ENCODE measurements around the gene FFAR4. TPM values are rescaled to one million over a fixed set of nuclear protein-coding genes. Genes with fewer than 3 reads are reported as not detected.

The FFAR4 gene
- total RNA-seq, 1 experiment from 2014 or later = not detected

DNA sequence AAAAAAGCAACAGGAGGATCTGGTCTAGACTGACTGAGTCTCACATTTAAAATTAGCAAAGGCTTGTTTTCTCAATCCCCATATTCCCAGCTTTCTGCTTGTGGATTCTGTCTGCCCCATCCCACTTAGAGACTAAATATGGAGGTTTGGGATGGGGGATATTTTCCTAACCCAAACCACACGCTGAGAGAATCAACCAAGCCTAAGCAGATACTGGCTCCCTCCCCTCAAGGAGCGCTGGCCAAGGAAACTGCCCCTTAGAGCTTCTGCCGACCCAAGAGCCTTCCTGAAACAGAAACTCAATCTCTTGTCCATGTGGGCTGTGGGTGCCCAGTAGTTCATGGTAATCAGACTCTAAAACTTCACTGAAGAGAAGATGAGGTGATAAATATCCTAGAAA lies 3.9 kb downstream of the FFAR4 start:
- H3K4me3 ChIP-seq (ENCODE audit: low read depth, low read length, poor library complexity, severe bottlenecking) = no peak overlapping the region
- H3K27ac ChIP-seq (ENCODE audit: low read depth, low read length, poor library complexity, severe bottlenecking) = no peak overlapping the region
- no peak for DNase-seq (ENCODE audit: low spot score)
- H3K36me3 ChIP-seq (ENCODE audit: insufficient read depth, low read length, poor library complexity, severe bottlenecking) = no peaks in the 10 kb centered on the region
- no peaks in the 10 kb centered on the region for H3K4me1 ChIP-seq (ENCODE audit: insufficient read depth, low read length, poor library complexity, severe bottlenecking)
- H3K27me3 ChIP-seq (replicated peaks; ENCODE audit: insufficient read depth, low read depth, low read length, poor library complexity) = peaks cover 60% of the 10 kb centered on the region
- TF ChIP-seq, protein P1, sequence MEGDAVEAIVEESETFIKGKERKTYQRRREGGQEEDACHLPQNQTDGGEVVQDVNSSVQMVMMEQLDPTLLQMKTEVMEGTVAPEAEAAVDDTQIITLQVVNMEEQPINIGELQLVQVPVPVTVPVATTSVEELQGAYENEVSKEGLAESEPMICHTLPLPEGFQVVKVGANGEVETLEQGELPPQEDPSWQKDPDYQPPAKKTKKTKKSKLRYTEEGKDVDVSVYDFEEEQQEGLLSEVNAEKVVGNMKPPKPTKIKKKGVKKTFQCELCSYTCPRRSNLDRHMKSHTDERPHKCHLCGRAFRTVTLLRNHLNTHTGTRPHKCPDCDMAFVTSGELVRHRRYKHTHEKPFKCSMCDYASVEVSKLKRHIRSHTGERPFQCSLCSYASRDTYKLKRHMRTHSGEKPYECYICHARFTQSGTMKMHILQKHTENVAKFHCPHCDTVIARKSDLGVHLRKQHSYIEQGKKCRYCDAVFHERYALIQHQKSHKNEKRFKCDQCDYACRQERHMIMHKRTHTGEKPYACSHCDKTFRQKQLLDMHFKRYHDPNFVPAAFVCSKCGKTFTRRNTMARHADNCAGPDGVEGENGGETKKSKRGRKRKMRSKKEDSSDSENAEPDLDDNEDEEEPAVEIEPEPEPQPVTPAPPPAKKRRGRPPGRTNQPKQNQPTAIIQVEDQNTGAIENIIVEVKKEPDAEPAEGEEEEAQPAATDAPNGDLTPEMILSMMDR (conservative IDR thresholded peaks at IDR 0.05; ENCODE audit: low read depth, low read length) = no peak
- no peak for TF ChIP-seq EZH2 (IDR thresholded peaks at IDR 0.05; ENCODE audit: borderline replicate concordance, low read depth, low read length, poor library complexity, severe bottlenecking)
- BruUV-seq (replicated peaks) = no TSS peak
- POLR2A ChIA-PET (ENCODE audit: low non-redundant PET) = no interaction called here
- intact Hi-C loops (cut with micrococcal nuclease; ENCODE audit: unreplicated experiment) = no loop called here
- H3K9me3 ChIP-seq (ENCODE audit: low read depth, low read length, poor library complexity, severe bottlenecking) = no peaks in the 10 kb centered on the region
- CTCF ChIA-PET = no interaction called here

DNA sequence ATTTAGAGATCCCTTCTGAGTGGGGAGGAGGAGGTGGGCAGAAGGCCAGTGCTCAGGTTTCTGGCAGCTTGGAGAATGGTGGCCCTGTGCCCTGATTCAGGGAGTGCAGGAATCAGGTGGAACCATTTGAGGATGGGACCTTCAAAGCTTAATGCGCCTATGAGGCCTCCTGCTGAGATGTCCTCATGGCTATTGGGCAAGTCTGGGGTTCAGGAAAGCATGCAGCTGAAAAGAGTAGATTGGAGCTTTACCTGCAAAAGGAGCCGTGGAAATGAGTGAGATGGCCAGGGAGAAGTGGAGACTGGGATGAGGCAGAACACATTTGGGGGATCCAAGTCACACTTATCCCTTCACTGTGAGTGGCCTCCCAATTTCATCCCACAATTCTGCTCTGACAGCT lies 6.1 kb downstream of the FFAR4 start:
- Histone ChIP-seq H3K27me3 (replicated peaks; ENCODE audit: insufficient read depth, low read depth, low read length, poor library complexity) (peaks cover 38% of the 10 kb centered on the region), H3K9me3 (ENCODE audit: low read depth, low read length, poor library complexity, severe bottlenecking) (no peaks in the 10 kb centered on the region), H3K4me3 (ENCODE audit: low read depth, low read length, poor library complexity, severe bottlenecking) (no peak overlapping the region), H3K27ac (ENCODE audit: low read depth, low read length, poor library complexity, severe bottlenecking) (no peak overlapping the region), H3K4me1 (ENCODE audit: insufficient read depth, low read length, poor library complexity, severe bottlenecking) (no peaks in the 10 kb centered on the region), H3K36me3 (ENCODE audit: insufficient read depth, low read length, poor library complexity, severe bottlenecking) (no peaks in the 10 kb centered on the region)
- TF ChIP-seq EZH2 (IDR thresholded peaks at IDR 0.05; ENCODE audit: borderline replicate concordance, low read depth, low read length, poor library complexity, severe bottlenecking) = no peak
- TF ChIP-seq, protein P1 (conservative IDR thresholded peaks at IDR 0.05; ENCODE audit: low read depth, low read length) = no peak
- BruUV-seq (replicated peaks) = no TSS peak
- POLR2A ChIA-PET (ENCODE audit: low non-redundant PET) = no interaction called here
- DNase-seq (ENCODE audit: low spot score) = no peak
- intact Hi-C loops (cut with micrococcal nuclease; ENCODE audit: unreplicated experiment) = no loop called here
- CTCF ChIA-PET = no interaction called here

DNA sequence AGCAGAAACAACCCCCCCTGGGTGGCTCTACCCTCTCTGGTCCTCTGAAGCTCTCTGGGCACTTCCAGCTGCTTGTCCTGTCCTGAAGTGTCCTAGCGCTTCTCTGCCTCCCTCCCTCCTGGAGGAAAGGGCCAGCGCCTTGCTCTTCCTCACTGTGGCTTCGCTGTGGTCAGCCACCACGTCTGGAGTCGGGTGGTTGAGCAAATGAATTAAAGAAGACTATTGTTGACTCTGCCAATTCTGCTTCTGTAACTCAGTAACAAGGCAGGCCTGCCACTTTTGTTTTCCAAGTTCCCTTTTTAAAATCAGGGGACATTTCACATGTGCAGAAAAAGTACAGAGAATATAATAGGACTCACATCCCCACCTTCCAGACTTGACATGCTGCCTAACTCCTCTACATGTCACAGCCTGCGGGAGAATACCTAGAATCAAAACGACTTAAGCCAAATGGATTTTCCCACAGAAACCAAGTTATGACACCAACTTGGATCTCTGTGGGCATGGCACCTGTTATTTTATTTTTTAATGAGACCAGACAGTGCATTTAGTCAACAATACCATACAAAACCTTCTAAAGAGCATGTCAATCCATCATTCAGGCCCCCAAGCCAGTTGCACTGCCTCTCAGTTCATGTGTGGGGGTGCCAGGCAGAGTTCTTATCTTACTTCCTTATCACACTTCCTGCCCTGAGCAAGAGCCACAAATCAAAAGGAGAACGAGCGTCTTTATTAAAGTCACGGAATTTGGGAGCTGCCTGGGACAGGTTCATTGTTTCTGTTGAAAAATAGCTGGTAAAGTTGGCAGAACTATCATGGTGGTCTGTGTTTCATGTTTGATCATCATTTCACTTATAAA lies 6.8 kb downstream of the FFAR4 start:
- Histone ChIP-seq H3K4me1 (ENCODE audit: insufficient read depth, low read length, poor library complexity, severe bottlenecking) (no peaks in the 10 kb centered on the region), H3K9me3 (ENCODE audit: low read depth, low read length, poor library complexity, severe bottlenecking) (no peaks in the 10 kb centered on the region), H3K36me3 (ENCODE audit: insufficient read depth, low read length, poor library complexity, severe bottlenecking) (no peaks in the 10 kb centered on the region), H3K27me3 (replicated peaks; ENCODE audit: insufficient read depth, low read depth, low read length, poor library complexity) (peaks cover 31% of the 10 kb centered on the region), H3K4me3 (ENCODE audit: low read depth, low read length, poor library complexity, severe bottlenecking) (no peak overlapping the region), H3K27ac (ENCODE audit: low read depth, low read length, poor library complexity, severe bottlenecking) (no peak overlapping the region)
- intact Hi-C loops (cut with micrococcal nuclease; ENCODE audit: unreplicated experiment) = no loop called here
- TF ChIP-seq, protein P1 (conservative IDR thresholded peaks at IDR 0.05; ENCODE audit: low read depth, low read length) = no peak
- TF ChIP-seq EZH2 (IDR thresholded peaks at IDR 0.05; ENCODE audit: borderline replicate concordance, low read depth, low read length, poor library complexity, severe bottlenecking) = no peak
- BruUV-seq (replicated peaks) = no TSS peak
- no peak for DNase-seq (ENCODE audit: low spot score)
- POLR2A ChIA-PET (ENCODE audit: low non-redundant PET) = no interaction called here
- CTCF ChIA-PET = no interaction called here

Measured in A673 (cell line).